ENCODE results near the gene SULT1C2.

Gene SULT1C2

GRCh38 chr2:108323619-108324018 lies 34.9 kb downstream of the SULT1C2 start:
- H3K27me3 ChIP-seq (ENCODE audit: insufficient read depth, low read depth, severe bottlenecking): peaks cover 63% of the 10 kb centered on the region
- no peak overlapping the region for H3K4me3 ChIP-seq (ENCODE audit: low read depth, low read length)
- H3K27ac ChIP-seq: no peak overlapping the region
- no peaks in the 10 kb centered on the region for H3K36me3 ChIP-seq
- no peak for DNase-seq
- TF ChIP-seq CTCF (IDR thresholded peaks at IDR 0.05; ENCODE audit: low read depth, low read length): no peak
- H3K9me3 ChIP-seq (ENCODE audit: severe bottlenecking): no peaks in the 10 kb centered on the region

- no peak for DNase-seq
- Histone ChIP-seq H3K36me3 (no peaks in the 10 kb centered on the region), H3K27me3 (ENCODE audit: insufficient read depth, low read depth, severe bottlenecking) (peaks cover 63% of the 10 kb centered on the region), H3K27ac (no peak overlapping the region), H3K9me3 (ENCODE audit: severe bottlenecking) (no peaks in the 10 kb centered on the region), H3K4me3 (ENCODE audit: low read depth, low read length) (no peak overlapping the region)
- no peak for TF ChIP-seq CTCF (IDR thresholded peaks at IDR 0.05; ENCODE audit: low read depth, low read length)
These were observed 36.0 kb downstream of the SULT1C2 start for GRCh38 chr2:108324531-108325255.

- no peak for TF ChIP-seq CTCF (IDR thresholded peaks at IDR 0.05; ENCODE audit: low read depth, low read length)
These were observed 37.1 kb downstream of the SULT1C2 start for GRCh38 chr2:108325756-108326155.

GRCh38 chr2:108329771-108330170 lies 41.1 kb downstream of the SULT1C2 start:
- no peak for DNase-seq
- TF ChIP-seq CTCF (IDR thresholded peaks at IDR 0.05; ENCODE audit: low read depth, low read length): no peak
- Histone ChIP-seq H3K9me3 (ENCODE audit: severe bottlenecking) (no peaks in the 10 kb centered on the region), H3K27me3 (ENCODE audit: insufficient read depth, low read depth, severe bottlenecking) (peaks cover 58% of the 10 kb centered on the region), H3K4me3 (ENCODE audit: low read depth, low read length) (no peak overlapping the region), H3K27ac (no peak overlapping the region), H3K36me3 (no peaks in the 10 kb centered on the region)

More at GRCh38 chr2:108325756-108326155, 37.1 kb downstream of the SULT1C2 start:
- no peak overlapping the region for H3K4me3 ChIP-seq (ENCODE audit: low read depth, low read length)
- H3K27ac ChIP-seq: no peak overlapping the region
- no peaks in the 10 kb centered on the region for H3K36me3 ChIP-seq
- no peaks in the 10 kb centered on the region for H3K9me3 ChIP-seq (ENCODE audit: severe bottlenecking)
- DNase-seq: no peak
- H3K27me3 ChIP-seq (ENCODE audit: insufficient read depth, low read depth, severe bottlenecking): peaks cover 66% of the 10 kb centered on the region

- no peak overlapping the region for H3K27ac ChIP-seq
- no peak for TF ChIP-seq CTCF (IDR thresholded peaks at IDR 0.05; ENCODE audit: low read depth, low read length)
- no peaks in the 10 kb centered on the region for H3K36me3 ChIP-seq
- peaks cover 50% of the 10 kb centered on the region for H3K27me3 ChIP-seq (ENCODE audit: insufficient read depth, low read depth, severe bottlenecking)
- no peak for DNase-seq
- no peaks in the 10 kb centered on the region for H3K9me3 ChIP-seq (ENCODE audit: severe bottlenecking)
- no peak overlapping the region for H3K4me3 ChIP-seq (ENCODE audit: low read depth, low read length)
These were observed 42.3 kb downstream of the SULT1C2 start for GRCh38 chr2:108330979-108331378.

- DNase-seq: no peak
- Histone ChIP-seq H3K27me3 (ENCODE audit: insufficient read depth, low read depth, severe bottlenecking) (peaks cover 56% of the 10 kb centered on the region), H3K4me3 (ENCODE audit: low read depth, low read length) (no peak overlapping the region), H3K27ac (no peak overlapping the region), H3K36me3 (no peaks in the 10 kb centered on the region), H3K9me3 (ENCODE audit: severe bottlenecking) (no peaks in the 10 kb centered on the region)
- no peak for TF ChIP-seq CTCF (IDR thresholded peaks at IDR 0.05; ENCODE audit: low read depth, low read length)
These were observed 57.3 kb downstream of the SULT1C2 start for GRCh38 chr2:108345951-108346350.
